Left ventricle myocardium superior (tissue), 1 donor: Measurements from ENCODE around the gene DNAH3. TPM values are rescaled to one million over a fixed set of nuclear protein-coding genes. Genes with fewer than 3 reads are reported as not detected.
"Not testable (repeated sequence)": the region's sequence is repeated elsewhere in the genome, so short reads cannot be mapped to it uniquely, and the experiment has no call there.

Experiments used
- ATAC-seq: fragments of 200-7000 bp; cut with Tn5 transposase; one replicate; pipeline ENCODE4 v1.9.1; 2020; ENCODE audit warnings: mild to moderate bottlenecking, moderate library complexity
- DNase-seq: peaks from one replicate; pipeline ENCODE4 v3.0.0-alpha.2; 2020
- intact Hi-C: fragments of 100-400 bp; cut with micrococcal nuclease; formaldehyde crosslinking; loops from one replicate; pipeline ENCODE4 v1.11.0; 2022
- total RNA-seq: library from RNA; stranded (reverse); fragmentation: NEBNext Ultra II Directional; extraction: Animal tissue kit (Norgen Biotek cat#: 25700); gene quantifications from one replicate; pipeline ENCODE4 v1.2.1, GENCODE V29; 2021
- donor health status: DM: no; HTN: yes; CAD: no; lungs with severe emphysema.

Gene DNAH3
- total RNA-seq, 1 donor from 2014 or later, result 1.1 TPM

DNA sequence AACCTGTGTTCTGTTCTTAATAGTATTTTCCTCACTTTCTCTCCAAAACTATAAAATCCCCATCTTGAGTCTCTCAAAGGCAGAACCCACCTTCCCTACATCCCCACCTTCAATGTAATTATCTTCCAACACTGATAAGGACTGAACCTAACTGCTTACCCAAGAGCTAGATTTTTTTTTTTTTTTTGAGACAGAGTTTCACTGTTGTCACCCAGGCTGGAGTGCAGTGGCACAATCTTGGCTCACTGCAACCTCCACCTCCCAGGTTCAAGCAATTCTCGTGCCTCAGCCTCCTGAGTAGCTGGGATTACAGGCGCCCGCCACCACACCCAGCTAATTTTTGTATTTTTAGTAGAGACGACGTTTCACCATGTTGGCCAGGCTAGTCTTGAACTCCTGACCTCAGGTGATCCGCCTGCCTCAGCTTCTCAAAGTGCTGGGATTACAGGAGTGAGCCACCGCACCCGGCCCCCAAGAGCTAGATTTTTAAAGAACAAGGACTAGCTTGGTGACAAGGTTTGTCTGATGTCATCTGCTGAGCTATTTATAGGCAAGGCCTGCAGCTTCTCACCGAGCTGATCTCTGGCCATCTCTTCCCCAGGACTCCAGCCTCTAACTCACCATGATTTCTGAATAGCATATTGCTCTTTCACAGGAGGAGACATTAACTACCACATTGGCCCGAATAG, 220.8 kb downstream of the DNAH3 start:
- intact Hi-C loops, result not testable (repeated sequence)
- peak; percentile 93 for ATAC-seq
- DNase-seq, result peak; percentile 44

DNA sequence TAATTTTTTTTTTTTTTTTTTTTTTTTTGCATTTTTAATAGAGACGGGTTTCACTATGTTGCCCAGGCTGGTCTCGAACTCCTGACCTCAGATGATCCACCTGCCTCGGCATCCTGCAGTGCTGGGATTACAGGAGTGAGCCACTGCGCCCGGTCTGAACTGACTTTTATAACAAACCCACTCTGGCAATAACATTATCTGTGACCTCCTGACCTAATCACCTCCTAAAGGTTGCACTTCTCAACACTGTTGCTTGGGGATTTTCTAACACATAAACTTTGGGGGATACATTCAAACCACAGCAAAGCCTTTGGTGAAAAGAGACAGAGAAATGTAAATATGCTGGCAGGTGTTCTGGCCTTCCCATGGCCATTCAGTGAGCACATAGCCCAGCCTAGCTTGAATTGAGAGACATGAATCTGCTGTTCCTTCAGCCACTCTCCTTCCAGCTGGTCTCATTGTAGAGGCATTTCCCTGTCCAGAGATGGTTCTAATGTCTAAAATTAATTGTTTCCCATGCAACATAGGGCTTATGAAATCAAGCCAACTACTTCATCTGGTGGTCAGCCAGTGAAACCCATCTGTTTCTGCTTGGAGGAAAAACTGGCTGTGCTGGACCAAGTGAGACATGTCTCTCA, 221.8 kb downstream of the DNAH3 start:
- DNase-seq (no peak), ATAC-seq (peak; percentile 60)
- intact Hi-C loops, result no loop called here

DNA sequence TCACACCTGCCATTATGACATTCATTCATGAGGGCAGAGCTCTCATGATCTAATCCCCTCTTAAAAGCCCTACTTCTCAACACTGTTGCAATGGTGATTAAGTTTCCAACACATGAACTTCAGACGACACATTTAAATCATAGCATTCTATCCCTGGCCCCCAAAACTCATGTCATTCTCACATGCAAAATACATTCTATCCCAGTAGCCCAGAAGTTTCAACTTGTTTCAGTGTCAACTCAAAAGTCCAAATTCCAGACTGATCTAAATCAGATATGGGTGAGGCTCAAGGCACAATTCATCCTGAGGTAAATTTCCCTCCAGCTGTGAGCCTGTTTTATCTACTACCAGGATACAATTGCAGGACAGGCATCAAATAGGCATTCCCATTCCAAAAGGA, 224.9 kb downstream of the DNAH3 start:
- no peak for ATAC-seq
- DNase-seq, result no peak
- intact Hi-C loops, result no loop called here

DNA sequence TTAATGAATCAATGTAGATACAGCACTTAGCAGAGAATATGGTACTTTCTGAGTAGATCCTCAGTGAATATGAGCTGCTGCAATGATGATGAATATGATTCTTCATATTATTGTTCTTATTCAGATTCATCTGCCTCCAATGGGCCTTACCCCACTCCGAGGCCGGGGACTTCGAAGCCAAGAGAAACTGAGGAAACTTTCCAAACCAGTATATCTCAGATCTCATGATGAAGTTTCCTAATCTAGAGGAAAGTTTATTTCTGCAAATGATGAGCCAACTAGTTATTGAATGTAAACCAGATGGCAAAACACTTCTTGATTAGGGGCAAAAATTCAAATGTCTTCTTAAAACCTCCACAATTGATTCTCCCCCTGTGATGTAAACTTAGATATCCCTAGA, 226.8 kb downstream of the DNAH3 start:
- intact Hi-C loops, result no loop called here
- no peak for DNase-seq
- no peak for ATAC-seq

DNA sequence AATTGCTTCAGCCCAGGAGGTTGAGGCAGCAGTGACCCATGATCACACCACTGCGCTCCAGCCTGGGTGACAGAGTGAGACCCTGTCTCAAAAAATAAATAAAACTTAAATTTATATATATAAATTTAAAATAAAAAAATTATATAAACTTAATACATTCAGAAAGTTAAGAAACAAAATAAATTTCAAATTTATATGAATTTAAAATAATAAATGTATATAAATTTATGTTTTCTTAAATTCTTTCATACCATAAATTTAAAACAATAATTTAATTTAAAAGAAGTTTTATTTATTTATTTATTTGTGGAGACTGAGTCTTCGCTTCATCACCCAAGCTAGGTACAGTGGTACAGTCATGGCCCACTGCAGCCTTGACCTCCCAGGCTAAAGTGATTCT, 229.8 kb downstream of the DNAH3 start:
- DNase-seq (no peak), ATAC-seq (no peak)
- intact Hi-C loops, result no loop called here

DNA sequence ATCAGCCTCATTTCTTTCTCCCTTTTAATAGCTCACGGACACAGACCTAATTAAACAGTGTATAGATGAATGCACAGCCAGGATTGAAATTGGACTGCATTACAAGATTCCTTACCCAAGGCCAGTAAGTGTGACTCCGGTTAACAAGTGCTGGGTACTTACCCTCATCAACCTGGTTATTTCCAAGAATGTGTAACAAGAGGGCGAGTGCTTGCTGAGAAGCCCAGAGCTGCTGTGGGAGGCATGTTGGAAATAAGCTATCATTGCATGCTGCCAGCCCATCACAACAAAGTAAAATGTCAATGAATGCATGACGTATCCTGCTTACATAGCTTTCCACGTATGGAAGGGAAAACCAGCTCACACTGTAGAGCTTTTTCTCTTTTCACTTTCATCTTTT, 230.6 kb downstream of the DNAH3 start:
- DNase-seq, result no peak
- ATAC-seq, result no peak
- intact Hi-C loops, result no loop called here

DNA sequence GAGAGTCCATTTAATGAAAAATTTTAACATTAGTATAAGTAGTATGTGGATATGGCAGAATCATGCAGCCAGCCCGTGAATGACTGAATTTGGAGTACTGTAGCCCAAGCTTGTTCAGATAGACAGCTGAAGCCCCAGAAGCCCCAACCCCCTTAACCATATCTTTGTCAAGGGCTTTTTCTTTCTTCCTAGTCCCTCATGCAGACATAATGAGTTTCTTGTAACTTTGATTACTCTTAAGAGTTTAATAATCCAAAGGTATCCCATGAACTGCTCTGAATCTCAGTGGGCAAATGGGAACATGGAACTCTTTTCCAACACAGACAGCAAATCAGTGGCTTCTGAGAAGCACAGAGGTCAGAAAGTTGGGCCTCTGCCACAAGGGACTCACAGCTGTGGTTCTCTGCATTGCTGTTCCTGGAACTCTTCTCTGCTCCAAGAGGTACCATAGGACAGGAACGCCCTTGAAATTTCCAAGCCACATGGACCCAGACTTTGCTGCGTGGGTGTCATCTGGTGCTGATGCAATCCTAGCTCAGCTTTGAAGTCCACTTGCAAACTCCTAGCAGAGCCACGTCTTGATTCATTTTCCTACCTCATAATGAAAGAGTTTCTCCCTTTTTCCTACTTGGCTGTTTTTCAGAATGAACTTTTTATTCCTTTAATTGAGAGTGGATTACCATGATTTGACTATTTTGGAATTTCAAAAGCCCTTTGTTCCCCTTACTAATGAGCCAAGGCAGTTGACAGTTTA, 232.0 kb downstream of the DNAH3 start:
- intact Hi-C loops, result no loop called here
- ATAC-seq, result peak; percentile 90
- peak; percentile 70 for DNase-seq

DNA sequence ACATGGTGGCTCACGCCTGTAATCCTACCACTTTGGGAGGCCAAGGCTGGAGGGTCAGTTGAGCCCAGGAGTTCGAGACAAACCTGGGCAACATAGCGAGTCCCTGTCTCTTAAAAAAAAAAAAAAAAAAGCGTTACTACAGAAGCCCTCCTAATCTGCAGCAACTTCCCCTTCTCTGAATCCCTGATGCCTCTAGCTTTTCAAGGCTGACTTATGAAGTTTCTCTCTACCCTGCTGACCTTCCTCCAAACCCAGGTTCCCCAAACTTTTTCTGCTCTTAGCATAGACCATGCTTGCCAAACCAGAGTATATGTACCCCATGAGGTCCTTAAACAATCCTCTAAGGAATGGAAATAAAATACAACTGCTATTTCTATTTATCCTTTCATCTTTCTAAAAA, 233.7 kb downstream of the DNAH3 start:
- intact Hi-C loops, result no loop called here
- ATAC-seq (no peak), DNase-seq (no peak)

DNA sequence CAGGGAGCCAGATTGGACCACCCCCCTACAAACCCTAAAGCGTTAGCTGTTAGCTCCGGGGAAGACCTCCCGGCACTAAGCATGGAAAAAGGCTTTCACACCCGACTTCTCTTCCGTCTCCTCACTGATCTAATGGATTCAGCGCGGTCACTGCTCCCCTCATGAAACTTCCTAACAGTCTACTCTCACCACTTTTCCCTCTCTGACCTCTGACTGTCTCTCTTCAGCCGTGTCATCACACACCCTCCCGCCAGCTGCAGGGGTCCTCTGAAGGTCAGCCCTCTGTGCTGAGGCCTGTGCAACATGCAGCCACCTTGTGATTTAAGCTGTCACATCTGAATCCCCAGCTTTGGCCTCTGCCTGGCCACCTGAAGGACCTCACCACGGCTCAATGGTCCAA, 234.4 kb downstream of the DNAH3 start:
- intact Hi-C loops, result no loop called here
- DNase-seq (no peak), ATAC-seq (no peak)

DNA sequence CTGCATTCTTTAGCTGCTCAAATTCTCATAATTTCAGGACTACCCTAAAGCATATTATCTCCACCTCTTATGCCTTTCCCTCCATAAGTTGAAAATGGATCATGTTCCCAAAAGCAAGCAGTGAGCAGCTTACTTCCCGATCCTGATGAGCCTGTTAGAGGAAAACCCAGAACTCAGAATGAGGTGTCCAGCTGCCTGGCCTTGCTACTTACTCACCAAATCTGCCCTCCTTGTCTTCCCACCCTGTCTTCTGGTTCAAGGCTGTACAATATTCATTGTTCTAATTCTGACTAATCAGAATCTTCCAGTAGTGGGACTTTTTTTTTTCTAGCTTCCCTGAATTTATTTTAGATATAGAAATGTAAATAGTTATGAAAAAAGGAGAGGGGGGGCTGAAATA, 239.3 kb downstream of the DNAH3 start:
- DNase-seq (no peak), ATAC-seq (no peak)
- intact Hi-C loops, result no loop called here

DNA sequence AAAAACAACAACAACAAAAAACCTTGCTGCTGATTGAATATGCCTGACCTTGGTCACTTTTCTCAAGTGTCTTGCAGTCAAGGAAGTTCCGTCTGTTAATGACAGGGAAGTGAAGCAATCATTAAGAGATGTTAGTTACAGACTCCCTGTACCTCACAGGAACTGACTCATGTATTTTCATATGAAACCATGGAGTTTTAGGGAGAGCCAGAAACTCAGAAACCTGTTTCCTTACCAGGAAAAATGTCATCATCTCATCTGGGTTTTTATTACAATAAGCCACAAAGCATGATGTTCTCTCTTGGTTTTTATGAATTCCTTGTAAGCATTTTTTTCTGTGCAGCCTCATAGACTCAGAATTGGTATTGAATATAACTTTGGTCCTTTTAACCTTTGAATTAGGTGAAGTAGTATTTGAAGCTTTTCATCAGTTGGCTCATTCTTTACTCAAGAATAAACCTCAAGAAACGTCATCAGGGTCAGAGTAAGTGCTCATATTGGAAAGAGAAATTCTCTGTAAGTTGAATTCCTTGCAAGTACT, 239.8 kb downstream of the DNAH3 start:
- intact Hi-C loops, result no loop called here
- ATAC-seq (peak; percentile 62), DNase-seq (no peak)

DNA sequence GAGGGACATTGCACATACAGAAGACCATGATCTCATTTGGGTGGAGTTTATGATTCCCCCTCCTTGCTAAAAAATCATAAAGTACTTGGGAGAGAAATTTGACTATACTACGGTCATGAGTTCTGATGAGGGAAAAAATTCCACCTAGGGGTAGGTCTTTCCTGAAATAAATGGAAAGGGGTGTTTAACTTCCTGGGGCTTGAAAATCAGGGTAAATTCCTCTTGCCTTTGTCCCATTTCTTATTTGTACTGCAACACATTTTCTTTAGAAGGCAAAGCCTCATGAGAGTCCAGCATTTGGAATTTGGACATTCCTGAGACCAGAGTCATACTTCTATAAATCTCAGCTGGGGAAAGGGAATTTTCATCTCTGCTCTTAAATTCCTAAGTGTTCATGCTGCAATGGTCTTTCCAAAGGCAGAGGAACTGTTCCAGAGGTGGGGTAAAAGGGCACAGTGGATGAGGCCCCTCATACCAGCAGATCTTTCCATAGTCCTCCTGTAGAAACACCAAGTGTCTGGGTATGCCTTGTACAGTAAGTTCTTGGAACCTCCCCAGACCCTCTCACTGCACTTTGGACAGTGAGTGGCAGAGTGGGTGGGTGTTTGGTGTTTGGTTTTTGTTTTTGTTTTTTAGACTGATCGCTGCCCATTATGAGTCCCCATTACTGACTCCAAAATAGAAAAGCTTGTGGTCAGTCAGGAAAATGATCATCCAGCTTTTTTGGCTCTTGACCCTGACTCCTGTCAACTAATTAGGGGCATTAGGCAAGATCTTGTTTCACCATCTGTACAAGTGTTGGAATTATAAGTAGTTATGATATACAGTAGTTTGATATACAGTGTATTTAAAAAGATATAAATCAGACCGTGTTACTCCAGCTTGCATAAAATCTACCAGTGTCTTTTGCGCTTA, 244.0 kb downstream of the DNAH3 start:
- intact Hi-C loops, result loop anchor here (10.0 kb wide), 1 partner anchor 52 kb away; no protein-coding TSS in a partner anchor
- no peak for DNase-seq
- ATAC-seq, result peak; percentile 41

DNA sequence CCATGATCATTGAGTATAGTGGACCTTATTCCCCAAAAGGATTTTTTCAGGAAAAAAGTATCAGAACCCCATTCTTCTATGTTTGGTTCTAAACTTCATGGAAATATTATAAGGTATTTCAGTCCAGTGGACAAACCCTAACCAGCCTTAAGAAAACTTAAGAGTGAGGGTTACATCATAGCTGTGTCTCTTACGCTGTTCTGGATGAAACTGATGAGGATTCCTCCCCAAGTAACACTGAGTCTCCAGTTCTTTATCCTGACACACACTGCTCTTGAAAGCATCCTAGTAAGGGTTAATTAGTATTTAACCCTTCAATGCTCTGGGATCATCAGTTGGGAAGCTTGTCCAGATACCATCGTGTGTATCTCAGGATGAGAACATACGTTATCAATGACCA, 245.1 kb downstream of the DNAH3 start:
- intact Hi-C loops, result loop anchor here (10.0 kb wide), 1 partner anchor 51 kb away; no protein-coding TSS in a partner anchor
- no peak for ATAC-seq
- DNase-seq, result no peak

DNA sequence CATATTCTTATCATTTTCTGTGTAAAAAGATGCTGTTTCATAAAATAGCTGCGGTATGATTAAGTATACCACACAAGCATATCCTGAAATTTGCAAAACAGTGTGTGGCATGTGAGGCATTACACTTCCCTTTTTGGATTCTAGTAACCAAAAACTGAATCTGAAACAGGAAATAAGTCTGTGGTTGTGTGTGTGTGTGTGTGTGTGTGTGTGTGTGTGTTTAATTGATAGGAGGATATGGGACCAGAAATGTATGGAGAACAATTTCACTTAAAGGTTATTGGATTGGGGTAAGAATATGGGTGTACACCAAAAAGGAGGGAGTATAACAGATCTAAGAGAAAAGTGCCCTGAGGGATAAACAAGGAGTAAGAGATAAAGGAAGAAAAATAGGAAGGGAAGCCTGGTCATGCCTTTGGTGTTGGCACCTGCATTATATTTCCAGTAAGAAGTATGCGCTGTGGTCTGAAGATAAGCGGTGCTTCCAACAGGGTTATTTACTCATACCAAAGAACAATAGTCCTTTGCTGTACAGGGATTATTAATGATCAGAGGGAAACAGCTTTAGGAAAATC, 246.1 kb downstream of the DNAH3 start:
- DNase-seq, result no peak
- intact Hi-C loops, result loop anchor here (10.0 kb wide), 1 partner anchor 50 kb away; no protein-coding TSS in a partner anchor
- ATAC-seq, result no peak

DNA sequence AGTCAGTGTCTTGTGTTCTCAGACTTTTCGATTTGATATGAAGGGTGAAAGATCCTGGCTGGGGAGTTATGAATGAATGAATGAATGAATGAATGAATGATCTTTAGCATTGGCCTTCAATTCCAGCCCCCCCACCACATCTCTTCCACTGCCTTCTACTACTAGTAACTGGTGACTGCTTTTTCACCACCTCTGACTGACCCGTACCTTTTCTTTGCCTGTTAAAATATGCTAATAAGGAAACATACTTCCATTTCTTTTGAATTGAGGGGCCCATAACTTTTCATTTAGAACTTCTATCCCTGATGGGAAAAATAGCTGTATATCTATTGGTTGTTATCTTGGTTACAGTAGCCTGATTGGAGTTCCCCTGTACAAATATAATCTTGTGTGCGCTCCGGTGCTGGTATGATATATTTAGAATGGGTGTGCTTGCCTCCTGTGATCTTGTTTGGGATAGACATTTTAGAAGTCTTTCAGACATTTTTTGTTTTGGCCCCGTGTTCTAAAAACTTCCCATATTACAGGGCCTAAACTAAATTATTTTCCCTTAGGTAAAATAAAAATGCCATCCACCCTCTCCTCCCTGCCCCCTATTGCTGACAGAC, 246.6 kb downstream of the DNAH3 start:
- intact Hi-C loops, result loop anchor here (10.0 kb wide), 1 partner anchor 49 kb away; no protein-coding TSS in a partner anchor
- DNase-seq, result no peak
- no peak for ATAC-seq

DNA sequence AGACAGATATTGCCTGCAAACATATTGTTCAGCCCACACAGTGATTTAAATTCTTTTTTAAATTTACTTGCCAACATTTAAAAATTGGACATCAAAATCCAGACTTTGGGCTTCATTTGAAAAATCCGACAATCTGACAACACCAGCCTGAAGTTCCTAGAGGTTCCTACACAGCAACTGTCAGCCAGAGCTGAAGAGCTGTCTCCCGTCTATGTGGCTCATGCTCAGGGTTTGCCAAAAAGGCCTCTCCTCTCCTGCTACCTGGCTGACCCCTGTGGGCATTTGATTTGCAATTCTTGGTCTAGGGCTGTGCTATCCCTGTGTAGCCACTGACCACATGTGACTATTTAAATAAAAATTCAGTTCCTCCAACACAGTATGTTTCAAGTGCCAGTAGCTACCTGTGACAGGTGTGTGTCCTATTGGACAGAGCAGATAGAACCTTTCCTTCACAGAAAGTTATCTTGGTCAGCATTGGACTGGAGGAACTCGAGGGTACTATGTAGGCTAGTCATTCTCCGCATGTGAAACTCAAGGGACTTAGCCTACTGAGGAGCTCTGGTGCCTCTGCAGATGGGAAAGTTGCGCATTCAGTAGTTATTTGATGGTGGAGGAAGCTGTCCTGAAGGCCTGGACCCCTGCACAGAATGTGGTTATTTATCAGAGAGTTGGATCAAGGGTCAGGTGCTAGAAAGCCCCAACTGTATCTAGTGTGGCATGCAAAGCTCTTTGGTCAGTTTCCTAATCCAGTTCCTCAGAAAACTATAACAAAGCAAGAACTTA, 247.3 kb downstream of the DNAH3 start:
- no peak for ATAC-seq
- intact Hi-C loops, result loop anchor here (10.0 kb wide), 1 partner anchor 49 kb away; no protein-coding TSS in a partner anchor
- no peak for DNase-seq

DNA sequence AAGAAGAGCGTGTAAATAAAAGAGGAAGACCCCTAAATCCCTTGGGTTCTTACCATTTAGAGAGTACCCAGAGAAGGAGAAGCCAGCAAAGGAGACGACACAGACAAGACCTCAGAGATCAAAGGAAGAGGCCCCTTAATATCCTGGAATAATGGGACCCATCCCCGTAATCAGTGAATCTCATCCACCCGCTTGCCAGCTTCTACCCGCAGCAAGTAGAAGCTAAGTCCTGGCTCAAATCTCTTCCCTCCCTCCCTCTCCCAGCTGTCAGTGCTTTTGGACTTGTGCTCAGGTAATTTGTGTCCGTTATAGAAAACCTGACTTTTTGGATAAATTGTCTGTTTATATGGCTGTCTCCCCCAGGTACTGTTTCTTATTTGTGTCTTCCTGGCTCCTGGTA, 248.2 kb downstream of the DNAH3 start:
- ATAC-seq (no peak), DNase-seq (no peak)
- intact Hi-C loops, result loop anchor here (10.0 kb wide), 1 partner anchor 48 kb away; no protein-coding TSS in a partner anchor
